CD8-positive, alpha-beta memory T cell (primary cell): ENCODE measurements around the gene GFRA1. TPM values are rescaled to one million over a fixed set of nuclear protein-coding genes. Genes with fewer than 3 reads are reported as not detected.

ENCODE experiments used
- CTCF ChIA-PET: fragments of 350-600 bp; sonication (Branson Sonifier 250); formaldehyde crosslinking; loops from one replicate; lab custom pipeline; 2021; ENCODE audit warnings: antibody characterized with exemption; lab: Charles Lee
- POLR2A ChIA-PET: fragments of 350-600 bp; sonication (Branson Sonifier 250); formaldehyde crosslinking; loops from one replicate; lab custom pipeline; 2021; ENCODE audit warnings: antibody characterized with exemption; lab: Charles Lee
- DNase-seq, 5 donors: peaks; one replicate each; pipeline versions ENCODE4 v3.0.0 to v3.0.0-alpha.2; 2020 to 2022; ENCODE audit warnings: mixed read lengths in 1 of 5
- H3K27ac ChIP-seq: one replicate; pipeline ENCODE4 v1.7.0; 2013; ENCODE audit warnings: low read depth, mild to moderate bottlenecking, low read length, moderate library complexity
- H3K27me3 ChIP-seq: 2 replicates; pipeline ENCODE4 v1.7.0; 2013; ENCODE audit warnings: low read length, mild to moderate bottlenecking; ENCODE audit not compliant: insufficient read depth, poor library complexity, severe bottlenecking
- H3K36me3 ChIP-seq: 2 replicates; pipeline ENCODE4 v1.7.0; 2013; ENCODE audit warnings: mild to moderate bottlenecking, low read length, moderate library complexity; ENCODE audit not compliant: insufficient read depth
- H3K4me1 ChIP-seq: 2 replicates; pipeline ENCODE4 v1.7.0; 2013; ENCODE audit warnings: mild to moderate bottlenecking, low read length, moderate library complexity; ENCODE audit not compliant: insufficient read depth
- H3K4me3 ChIP-seq: 2 replicates; pipeline ENCODE4 v1.7.0; 2013; ENCODE audit warnings: mild to moderate bottlenecking, low read length
- H3K9me3 ChIP-seq: 2 replicates; pipeline ENCODE4 v1.7.0; 2013; ENCODE audit warnings: mild to moderate bottlenecking, low read length
- H3K27ac Mint-ChIP-seq, 8 donors: one replicate each; pipeline ENCODE4 v1.8.0; 2020 to 2021; ENCODE audit warnings: mixed read lengths in 8 of 8, mild to moderate bottlenecking in 6 of 8, inconsistent platforms in 3 of 8, moderate library complexity in 3 of 8
- H3K27me3 Mint-ChIP-seq, 2 donors: one replicate each; pipeline ENCODE4 v1.8.0; 2020 to 2021; ENCODE audit warnings: mixed read lengths in 2 of 2, mild to moderate bottlenecking in 1 of 2, moderate library complexity in 1 of 2
- H3K36me3 Mint-ChIP-seq, 3 donors: one replicate each; pipeline ENCODE4 v1.8.0; 2020 to 2021; ENCODE audit warnings: mixed read lengths in 3 of 3, inconsistent platforms in 1 of 3, mild to moderate bottlenecking in 1 of 3
- H3K4me1 Mint-ChIP-seq, 3 donors: one replicate each; pipeline ENCODE4 v1.8.0; 2020 to 2021; ENCODE audit warnings: mixed read lengths in 3 of 3, inconsistent platforms in 1 of 3, mild to moderate bottlenecking in 1 of 3
- H3K4me3 Mint-ChIP-seq, 7 donors: one replicate each; pipeline ENCODE4 v1.8.0; 2020 to 2021; ENCODE audit warnings: mixed read lengths in 7 of 7, mild to moderate bottlenecking in 6 of 7, moderate library complexity in 4 of 7, inconsistent platforms in 2 of 7
- H3K9me3 Mint-ChIP-seq, 5 donors: one replicate each; pipeline ENCODE4 v1.8.0; 2020 to 2022; ENCODE audit warnings: mixed read lengths in 5 of 5, mild to moderate bottlenecking in 3 of 5, moderate library complexity in 2 of 5, inconsistent platforms in 1 of 5
- polyA plus RNA-seq: library from polyadenylated mRNA; unstranded; fragments of 300-500 nt; fragmentation: Illumina TruSeq; gene quantifications from one replicate; pipeline ENCODE4 v1.2.3, GENCODE V29; 2021
- total RNA-seq, 2 experiments: library from RNA; stranded (reverse); gene quantifications; one replicate each; pipeline ENCODE4 v1.2.3, GENCODE V29; 2021

GFRA1 gene
- total and polyA plus RNA-seq, 3 experiments from 2014 or later: not detected

GRCh38 chr10:116195583-116195982, 77.4 kb downstream of the GFRA1 start:
- DNase-seq: no peak
- no peaks in the 10 kb centered on the region for H3K4me1 ChIP-seq
- ChIA-PET POLR2A (no interaction called here), CTCF (no interaction called here)
- peaks cover 0 to 6% (median 4%) of the 10 kb centered on the region in 5 donors for H3K9me3 Mint-ChIP-seq
- H3K36me3 ChIP-seq: no peaks in the 10 kb centered on the region
- no peak overlapping the region for H3K4me3 ChIP-seq
- H3K4me3 Mint-ChIP-seq: no peak overlapping the region
- H3K27me3 Mint-ChIP-seq: no peaks in the 10 kb centered on the region
- H3K4me1 Mint-ChIP-seq: no peaks in the 10 kb centered on the region
- H3K27ac ChIP-seq: no peak overlapping the region
- no peak overlapping the region for H3K27ac Mint-ChIP-seq
- no peaks in the 10 kb centered on the region for H3K27me3 ChIP-seq
- H3K9me3 ChIP-seq: no peaks in the 10 kb centered on the region
- H3K36me3 Mint-ChIP-seq: no peaks in the 10 kb centered on the region

GRCh38 chr10:116195039-116195438, 78.0 kb downstream of the GFRA1 start:
- ChIA-PET CTCF (no interaction called here), POLR2A (no interaction called here)
- Mint-ChIP-seq H3K9me3 (peaks cover 0 to 6% (median 4%) of the 10 kb centered on the region in 5 donors), H3K27ac (no peak overlapping the region), H3K36me3 (no peaks in the 10 kb centered on the region), H3K4me3 (no peak overlapping the region), H3K4me1 (no peaks in the 10 kb centered on the region), H3K27me3 (no peaks in the 10 kb centered on the region)
- Histone ChIP-seq H3K27ac (no peak overlapping the region), H3K4me3 (no peak overlapping the region), H3K27me3 (no peaks in the 10 kb centered on the region), H3K9me3 (no peaks in the 10 kb centered on the region), H3K36me3 (no peaks in the 10 kb centered on the region), H3K4me1 (no peaks in the 10 kb centered on the region)
- DNase-seq: no peak

- ChIA-PET CTCF (no interaction called here), POLR2A (no interaction called here)
- Mint-ChIP-seq H3K9me3 (peaks cover 0 to 6% (median 4%) of the 10 kb centered on the region in 5 donors), H3K4me1 (no peaks in the 10 kb centered on the region), H3K36me3 (no peaks in the 10 kb centered on the region), H3K4me3 (no peak overlapping the region), H3K27me3 (no peaks in the 10 kb centered on the region), H3K27ac (no peak overlapping the region)
- Histone ChIP-seq H3K36me3 (no peaks in the 10 kb centered on the region), H3K4me1 (no peaks in the 10 kb centered on the region), H3K4me3 (no peak overlapping the region), H3K27ac (no peak overlapping the region), H3K27me3 (no peaks in the 10 kb centered on the region), H3K9me3 (no peaks in the 10 kb centered on the region)
- no peak for DNase-seq
Observed at GRCh38 chr10:116194061-116194460, 78.9 kb downstream of the GFRA1 start.

- CTCF ChIA-PET: no interaction called here
- no peaks in the 10 kb centered on the region for H3K36me3 Mint-ChIP-seq
- H3K9me3 ChIP-seq: no peaks in the 10 kb centered on the region
Observed at GRCh38 chr10:116190883-116191282, 82.1 kb downstream of the GFRA1 start.

GRCh38 chr10:116186273-116186672, 86.7 kb downstream of the GFRA1 start:
- Histone ChIP-seq H3K9me3 (no peaks in the 10 kb centered on the region), H3K27me3 (no peaks in the 10 kb centered on the region), H3K4me1 (no peaks in the 10 kb centered on the region), H3K4me3 (no peak overlapping the region), H3K36me3 (no peaks in the 10 kb centered on the region), H3K27ac (no peak overlapping the region)
- CTCF ChIA-PET: no interaction called here
- H3K4me3 Mint-ChIP-seq: no peak overlapping the region
- H3K27ac Mint-ChIP-seq: no peak overlapping the region
- POLR2A ChIA-PET: no interaction called here
- H3K4me1 Mint-ChIP-seq: no peaks in the 10 kb centered on the region
- no peak for DNase-seq
- no peaks in the 10 kb centered on the region for H3K36me3 Mint-ChIP-seq
- H3K27me3 Mint-ChIP-seq: no peaks in the 10 kb centered on the region
- H3K9me3 Mint-ChIP-seq: peaks cover 0 to 6% (median 3%) of the 10 kb centered on the region in 5 donors

More at GRCh38 chr10:116190883-116191282, 82.1 kb downstream of the GFRA1 start:
- no peaks in the 10 kb centered on the region for H3K27me3 Mint-ChIP-seq
- no peaks in the 10 kb centered on the region for H3K27me3 ChIP-seq
- H3K27ac Mint-ChIP-seq: no peak overlapping the region
- no peaks in the 10 kb centered on the region for H3K4me1 ChIP-seq
- H3K9me3 Mint-ChIP-seq: peaks cover 2 to 9% (median 4%) of the 10 kb centered on the region in 5 donors
- POLR2A ChIA-PET: no interaction called here
- H3K36me3 ChIP-seq: no peaks in the 10 kb centered on the region
- no peak overlapping the region for H3K27ac ChIP-seq
- H3K4me1 Mint-ChIP-seq: no peaks in the 10 kb centered on the region
- no peak for DNase-seq
- H3K4me3 Mint-ChIP-seq: no peak overlapping the region
- no peak overlapping the region for H3K4me3 ChIP-seq

- no peaks in the 10 kb centered on the region for H3K27me3 Mint-ChIP-seq
- H3K4me3 ChIP-seq: no peak overlapping the region
- H3K9me3 ChIP-seq: no peaks in the 10 kb centered on the region
Observed at GRCh38 chr10:116185199-116185867, 87.7 kb downstream of the GFRA1 start.

GRCh38 chr10:116184512-116184794, 88.6 kb downstream of the GFRA1 start:
- H3K9me3 ChIP-seq: no peaks in the 10 kb centered on the region
- H3K27me3 ChIP-seq: no peaks in the 10 kb centered on the region
- Mint-ChIP-seq H3K36me3 (no peaks in the 10 kb centered on the region), H3K27ac (no peak overlapping the region), H3K4me3 (no peak overlapping the region), H3K27me3 (no peaks in the 10 kb centered on the region), H3K9me3 (peaks cover 0 to 7% (median 3%) of the 10 kb centered on the region in 5 donors), H3K4me1 (no peaks in the 10 kb centered on the region)
- H3K27ac ChIP-seq: no peak overlapping the region
- no peak overlapping the region for H3K4me3 ChIP-seq
- H3K36me3 ChIP-seq: no peaks in the 10 kb centered on the region
- no peaks in the 10 kb centered on the region for H3K4me1 ChIP-seq
- no peak for DNase-seq
- ChIA-PET POLR2A (no interaction called here), CTCF (no interaction called here)

More at GRCh38 chr10:116185199-116185867, 87.7 kb downstream of the GFRA1 start:
- Histone ChIP-seq H3K27ac (no peak overlapping the region), H3K4me1 (no peaks in the 10 kb centered on the region), H3K36me3 (no peaks in the 10 kb centered on the region), H3K27me3 (no peaks in the 10 kb centered on the region)
- no peak for DNase-seq
- Mint-ChIP-seq H3K27ac (no peak overlapping the region), H3K9me3 (peaks cover 0 to 6% (median 3%) of the 10 kb centered on the region in 5 donors), H3K36me3 (no peaks in the 10 kb centered on the region), H3K4me1 (no peaks in the 10 kb centered on the region), H3K4me3 (no peak overlapping the region)
- POLR2A ChIA-PET: no interaction called here
- CTCF ChIA-PET: no interaction called here

- no peaks in the 10 kb centered on the region for H3K27me3 Mint-ChIP-seq
- Histone ChIP-seq H3K36me3 (no peaks in the 10 kb centered on the region), H3K4me1 (no peaks in the 10 kb centered on the region), H3K4me3 (no peak overlapping the region), H3K9me3 (no peaks in the 10 kb centered on the region), H3K27me3 (no peaks in the 10 kb centered on the region), H3K27ac (no peak overlapping the region)
- ChIA-PET POLR2A (no interaction called here), CTCF (no interaction called here)
- no peaks in the 10 kb centered on the region for H3K36me3 Mint-ChIP-seq
- H3K9me3 Mint-ChIP-seq: peaks cover 0 to 9% (median 3%) of the 10 kb centered on the region in 5 donors
- no peak overlapping the region for H3K4me3 Mint-ChIP-seq
- H3K27ac Mint-ChIP-seq: no peak overlapping the region
- no peak for DNase-seq
- no peaks in the 10 kb centered on the region for H3K4me1 Mint-ChIP-seq
Observed at GRCh38 chr10:116183733-116184511, 89.1 kb downstream of the GFRA1 start.
